Activated T-cell treated with anti-CD3 and anti-CD28 coated beads, Interleukin-2, amount 50 U/mL, for 1 hour (primary cell): ENCODE measurements around the gene RASAL1.

ENCODE experiments used
- DNase-seq: peaks from one replicate; pipeline ENCODE4 v3.0.0-alpha.2; 2020

Gene RASAL1

GRCh38 chr12:113055594-113056380 lies 79.8 kb downstream of the RASAL1 start:
- no peak for DNase-seq

- no peak for DNase-seq
Measured at GRCh38 chr12:113054948-113055486, 80.5 kb downstream of the RASAL1 start.

- no peak for DNase-seq
Measured at GRCh38 chr12:113052326-113052725, 83.2 kb downstream of the RASAL1 start.

GRCh38 chr12:113051759-113052158 lies 83.8 kb downstream of the RASAL1 start:
- no peak for DNase-seq

GRCh38 chr12:113050795-113051194 lies 84.8 kb downstream of the RASAL1 start:
- no peak for DNase-seq

GRCh38 chr12:113049976-113050742 lies 85.4 kb downstream of the RASAL1 start:
- DNase-seq, result no peak
